ENCODE measurements around the gene HOXA10.
A peak's percentile ranks its signal among the peaks of the same experiment; 100 is the strongest.

Gene HOXA10

DNA sequence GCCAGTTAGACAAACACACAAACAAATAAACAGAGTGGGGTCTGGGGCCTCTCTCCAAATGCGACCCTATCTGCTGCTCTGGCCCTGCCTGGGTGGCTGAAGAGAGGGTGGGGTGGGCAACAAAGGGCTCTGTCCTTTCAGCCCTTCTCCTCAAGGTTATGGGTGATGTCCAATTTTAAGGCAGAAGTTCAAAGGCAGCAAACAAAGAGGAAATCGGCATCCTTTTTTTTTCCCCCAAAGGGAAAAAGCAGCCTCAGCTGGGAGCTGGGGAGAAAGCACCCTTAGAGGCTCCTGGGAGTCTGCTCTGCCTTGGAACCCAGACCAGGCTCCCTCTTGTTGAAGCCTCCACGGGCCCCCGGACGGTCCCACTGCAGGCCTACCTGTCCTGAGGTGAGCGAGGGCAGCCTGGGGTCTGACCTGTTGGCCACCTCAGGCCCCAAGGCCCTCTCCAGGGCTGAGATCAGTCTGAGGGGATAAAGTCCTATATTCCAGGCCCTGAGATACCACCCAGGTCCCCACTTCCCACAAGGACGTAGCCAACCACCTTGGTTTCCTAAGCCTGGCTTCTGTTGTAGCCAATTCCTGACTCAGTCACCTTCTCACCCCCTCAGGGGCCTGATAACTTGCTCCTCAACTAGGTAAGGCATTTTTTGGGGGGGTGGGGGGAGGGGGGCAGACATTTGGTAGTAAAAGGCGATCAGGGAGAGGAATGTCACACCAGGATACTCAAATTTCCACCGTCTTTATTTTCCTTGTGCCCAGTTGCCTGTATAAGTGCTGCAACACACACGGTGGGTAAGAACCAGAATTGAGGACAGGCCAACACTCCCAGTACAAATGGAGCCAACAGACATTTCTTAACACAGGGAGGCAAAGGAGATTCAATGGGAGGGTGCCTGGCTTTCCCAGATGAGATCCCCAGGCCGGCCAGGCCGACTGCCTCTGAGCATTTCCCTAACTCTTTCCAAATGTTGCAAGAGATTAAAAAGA lies 6.6 kb upstream of the HOXA10 start:
- Mint-ChIP-seq H3K27me3 (peaks cover 36% of the 10 kb centered on the region), H3K9me3 (ENCODE audit: low read depth) (no peaks in the 10 kb centered on the region), H3K27ac (no peak overlapping the region), H3K4me3 (peak overlapping the region; percentile 11), H3K4me1 (ENCODE audit: low read depth) (peaks cover 22% of the 10 kb centered on the region), H3K36me3 (no peaks in the 10 kb centered on the region)

DNA sequence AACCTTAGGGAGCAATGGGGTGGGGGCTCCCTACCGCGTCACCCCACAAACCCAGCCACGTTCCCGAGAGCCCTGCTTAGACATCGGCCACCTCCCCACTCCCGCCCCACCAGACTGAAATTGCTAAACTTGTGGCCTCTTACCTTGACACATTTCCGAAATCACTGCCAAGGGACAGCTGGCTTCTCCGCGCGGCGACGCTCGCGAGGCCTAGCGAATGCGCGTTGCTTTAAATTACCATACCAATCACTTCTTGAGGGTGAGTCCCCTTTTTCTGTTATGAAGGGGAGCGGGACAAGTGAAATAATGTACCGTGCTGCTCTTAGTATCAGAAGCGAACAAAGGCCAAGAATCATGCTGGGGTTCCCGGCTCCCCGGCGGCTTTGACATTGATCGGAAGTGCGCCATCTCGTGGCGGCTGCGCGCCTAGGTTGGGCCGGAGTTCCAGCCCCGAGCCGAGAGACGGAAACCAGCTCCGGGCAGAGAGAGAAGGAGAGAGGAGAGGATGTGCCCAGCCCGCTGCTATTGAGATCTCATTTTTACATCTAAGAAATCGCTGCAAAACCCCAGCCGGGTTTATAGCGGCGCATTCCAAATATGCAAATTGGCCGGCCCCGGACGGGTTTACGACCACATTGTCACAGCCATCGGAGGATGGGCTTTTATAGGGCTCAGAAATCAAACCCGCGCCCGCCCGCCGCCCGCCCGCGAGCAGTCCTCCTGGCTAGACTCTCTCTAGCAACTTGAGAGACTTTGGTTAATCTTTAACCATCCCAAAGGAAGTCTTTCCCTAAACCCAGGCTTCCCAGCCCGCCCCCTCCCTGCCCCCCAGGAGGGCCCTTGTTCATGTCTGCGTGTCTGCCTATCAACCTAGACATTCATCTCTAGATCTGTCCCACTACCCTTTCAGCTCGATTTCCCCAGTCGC lies 5.6 kb upstream of the HOXA10 start:
- Mint-ChIP-seq H3K27me3 (peaks cover 33% of the 10 kb centered on the region), H3K27ac (no peak overlapping the region), H3K9me3 (ENCODE audit: low read depth) (no peaks in the 10 kb centered on the region), H3K36me3 (no peaks in the 10 kb centered on the region), H3K4me3 (peak overlapping the region; percentile 53), H3K4me1 (ENCODE audit: low read depth) (peaks cover 12% of the 10 kb centered on the region)

DNA sequence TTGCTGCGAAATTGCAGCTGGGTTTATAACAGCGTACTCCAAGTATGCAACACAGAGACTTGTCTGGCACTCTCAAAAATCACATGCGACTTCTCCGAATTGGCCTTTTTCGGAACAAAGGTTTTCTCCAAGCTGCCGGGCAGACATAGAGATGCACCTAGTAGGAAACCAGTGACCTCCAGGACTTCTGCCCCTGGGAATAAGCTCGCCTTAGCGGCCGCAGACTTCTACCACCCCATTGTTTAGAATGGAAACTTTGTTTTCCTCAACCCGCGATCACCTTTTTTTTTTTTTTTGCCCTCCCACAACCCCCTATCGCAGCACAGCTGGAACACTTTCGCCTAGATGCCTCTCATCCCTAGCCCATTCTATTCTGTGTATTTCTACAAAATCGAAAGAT lies 4.9 kb upstream of the HOXA10 start:
- Mint-ChIP-seq H3K9me3 (ENCODE audit: low read depth) (no peaks in the 10 kb centered on the region), H3K4me3 (no peak overlapping the region), H3K27me3 (peaks cover 31% of the 10 kb centered on the region)

DNA sequence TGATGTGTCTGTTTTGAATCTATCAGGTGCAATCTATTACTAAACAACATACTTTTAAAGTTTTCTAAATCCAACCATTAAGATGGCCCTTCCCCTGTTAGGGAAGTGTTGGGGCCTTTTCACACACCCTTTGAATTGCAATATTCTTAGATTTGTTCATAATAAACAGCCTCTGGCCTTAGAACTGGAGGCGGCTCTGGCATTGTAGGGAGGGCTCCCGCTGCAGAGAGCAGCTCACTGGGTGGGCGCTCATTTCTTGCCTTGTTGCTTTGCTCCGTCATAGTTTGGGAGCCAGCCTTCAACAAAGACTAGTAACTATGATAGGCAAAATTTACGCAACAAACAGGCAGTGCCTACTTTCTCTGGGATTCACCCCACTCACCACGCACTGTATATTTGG lies 4.2 kb upstream of the HOXA10 start:
- H3K36me3 Mint-ChIP-seq, result no peaks in the 10 kb centered on the region
- no peak overlapping the region for H3K4me3 Mint-ChIP-seq
- peaks cover 31% of the 10 kb centered on the region for H3K27me3 Mint-ChIP-seq
- no peak overlapping the region for H3K27ac Mint-ChIP-seq
- peaks cover 4% of the 10 kb centered on the region for H3K4me1 Mint-ChIP-seq (ENCODE audit: low read depth)
- H3K9me3 Mint-ChIP-seq (ENCODE audit: low read depth), result no peaks in the 10 kb centered on the region

More for the DNA sequence above, 4.9 kb upstream of the HOXA10 start:
- Mint-ChIP-seq H3K4me1 (ENCODE audit: low read depth) (peaks cover 8% of the 10 kb centered on the region), H3K36me3 (no peaks in the 10 kb centered on the region), H3K27ac (no peak overlapping the region)

DNA sequence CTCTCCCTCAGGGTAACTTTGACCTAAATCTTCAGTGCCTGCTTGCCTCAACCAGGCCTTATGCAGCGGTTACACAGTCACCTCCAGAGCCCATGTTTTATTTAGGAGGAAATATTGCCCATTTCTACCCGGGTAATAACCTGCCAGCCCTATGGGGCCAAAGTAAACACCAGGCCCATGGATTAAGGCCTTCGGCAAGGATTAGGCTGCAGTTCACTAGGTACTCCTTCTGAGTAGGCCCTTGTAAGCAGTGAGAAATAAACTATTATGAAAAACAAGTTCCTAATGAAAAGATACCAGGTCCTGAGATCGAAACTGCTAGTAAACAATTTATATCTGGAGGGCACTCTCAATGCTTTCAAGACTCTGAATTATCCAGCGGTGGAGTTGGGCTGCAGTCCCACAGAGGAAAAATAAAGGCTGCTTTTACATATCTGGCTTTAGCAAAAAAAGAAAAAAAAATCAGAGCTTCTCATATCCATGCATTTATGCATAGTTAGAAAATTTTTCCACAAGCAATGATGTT lies 3.7 kb upstream of the HOXA10 start:
- Mint-ChIP-seq H3K27ac (no peak overlapping the region), H3K4me3 (no peak overlapping the region), H3K9me3 (ENCODE audit: low read depth) (no peaks in the 10 kb centered on the region), H3K27me3 (peaks cover 31% of the 10 kb centered on the region), H3K4me1 (ENCODE audit: low read depth) (peaks cover 4% of the 10 kb centered on the region), H3K36me3 (no peaks in the 10 kb centered on the region)

DNA sequence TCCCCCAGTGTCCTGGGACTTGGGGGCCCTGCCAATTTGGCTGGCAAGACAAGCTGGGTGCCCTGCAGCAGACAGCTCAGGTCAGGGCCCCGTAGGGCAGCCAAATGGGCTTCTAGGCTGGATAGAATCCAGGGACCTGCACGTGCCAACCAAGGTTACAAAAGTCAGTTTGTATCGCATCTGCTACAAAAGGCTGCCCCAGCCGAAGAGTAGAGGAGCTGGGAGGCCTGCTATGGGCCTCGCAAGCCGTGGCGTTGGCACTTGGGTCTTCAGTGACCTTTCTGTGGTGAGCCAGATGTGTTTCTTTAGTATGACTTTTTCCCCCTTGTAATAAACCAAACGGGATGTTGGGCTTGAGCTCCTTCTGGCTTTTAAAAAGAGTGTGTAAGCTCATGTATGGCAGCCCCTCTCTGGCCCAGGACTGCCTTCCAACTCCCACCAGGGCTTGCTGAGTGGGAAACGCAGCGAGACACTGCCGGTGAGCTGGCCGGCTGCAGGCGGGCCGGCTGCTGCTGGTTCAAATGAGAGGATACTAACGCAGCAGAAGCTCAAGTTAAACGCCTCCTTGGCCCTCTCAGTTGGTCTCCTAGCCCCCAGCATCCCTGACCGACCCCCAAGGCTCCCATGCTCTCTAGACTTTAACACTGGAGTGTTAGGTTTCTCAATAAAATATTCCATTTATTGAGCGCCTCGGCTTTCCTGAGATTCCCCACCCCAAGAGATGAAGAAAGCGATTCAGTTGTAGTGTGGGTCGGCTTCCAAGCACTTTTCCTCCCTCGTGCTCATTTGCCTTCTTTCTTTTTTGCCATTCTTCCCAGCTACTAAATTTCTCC lies 3.1 kb upstream of the HOXA10 start:
- Mint-ChIP-seq H3K27ac (no peak overlapping the region), H3K9me3 (ENCODE audit: low read depth) (no peaks in the 10 kb centered on the region), H3K27me3 (peaks cover 31% of the 10 kb centered on the region), H3K36me3 (no peaks in the 10 kb centered on the region), H3K4me1 (ENCODE audit: low read depth) (peaks cover 7% of the 10 kb centered on the region), H3K4me3 (no peak overlapping the region)

DNA sequence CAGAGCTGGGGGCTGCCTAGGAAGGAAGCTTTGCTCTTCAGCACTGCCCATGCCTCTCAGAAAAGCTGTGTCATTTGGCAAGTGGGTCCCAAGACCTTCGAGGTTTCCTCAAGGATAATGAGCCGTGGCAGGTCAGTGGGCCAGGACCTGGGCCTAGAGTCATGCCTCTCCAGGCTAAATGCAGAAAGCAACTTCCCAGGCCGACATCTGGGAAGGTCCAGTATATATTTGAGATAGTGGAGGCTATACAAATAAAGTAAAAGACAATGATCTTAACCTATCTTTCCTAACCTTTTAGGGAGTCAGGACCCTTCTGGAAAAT lies 2.4 kb upstream of the HOXA10 start:
- no peak overlapping the region for H3K4me3 Mint-ChIP-seq
- peaks cover 34% of the 10 kb centered on the region for H3K27me3 Mint-ChIP-seq
- no peak overlapping the region for H3K27ac Mint-ChIP-seq
- H3K9me3 Mint-ChIP-seq (ENCODE audit: low read depth), result no peaks in the 10 kb centered on the region
- H3K4me1 Mint-ChIP-seq (ENCODE audit: low read depth), result peaks cover 14% of the 10 kb centered on the region
- H3K36me3 Mint-ChIP-seq, result no peaks in the 10 kb centered on the region

DNA sequence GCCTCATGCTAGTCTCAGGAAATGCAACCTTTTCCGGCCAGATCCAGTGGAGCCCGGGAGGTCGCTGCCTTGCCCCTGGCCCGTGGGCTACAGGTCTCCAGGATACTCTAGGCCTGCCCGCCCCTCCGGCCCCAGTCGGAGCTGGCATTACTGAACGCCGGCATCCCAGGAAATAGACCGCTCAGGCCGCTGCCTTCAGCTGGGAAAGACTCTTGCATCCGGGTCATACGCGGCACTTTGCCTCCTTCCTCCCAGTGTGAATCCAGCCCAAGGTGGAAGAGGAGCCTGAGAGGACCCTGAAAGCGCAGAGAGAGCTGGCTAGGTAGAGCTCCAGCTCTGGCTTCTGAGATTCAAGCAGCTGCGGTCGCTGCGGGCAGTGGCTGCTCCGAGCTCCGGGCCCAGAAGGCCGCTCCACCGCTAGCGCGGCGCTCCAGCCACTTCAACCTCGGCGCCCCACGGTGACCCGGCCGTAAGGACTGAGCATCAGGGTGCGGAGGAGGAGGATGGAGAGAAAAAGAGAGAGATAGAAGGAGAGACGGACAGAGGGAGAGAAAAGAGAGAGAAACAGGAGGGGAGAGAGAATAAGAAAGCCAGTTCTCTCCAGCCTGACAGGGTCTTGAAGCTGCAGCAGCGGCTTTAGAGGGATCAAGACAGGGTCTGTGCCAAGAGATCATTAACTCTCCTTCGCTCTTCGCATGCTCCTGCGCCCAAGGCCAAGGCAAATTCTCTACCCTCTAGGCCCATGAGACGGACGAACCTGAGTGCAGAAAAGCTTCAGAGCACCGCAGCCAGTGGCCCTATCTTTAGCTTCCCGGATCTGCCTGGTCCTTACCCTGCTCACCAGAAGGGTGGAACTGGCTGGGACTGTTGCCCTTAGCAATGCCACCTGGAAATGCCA lies 1.8 kb upstream of the HOXA10 start:
- H3K27ac Mint-ChIP-seq, result no peak overlapping the region
- H3K27me3 Mint-ChIP-seq, result peaks cover 33% of the 10 kb centered on the region
- H3K9me3 Mint-ChIP-seq (ENCODE audit: low read depth), result no peaks in the 10 kb centered on the region
- H3K4me1 Mint-ChIP-seq (ENCODE audit: low read depth), result peaks cover 17% of the 10 kb centered on the region
- no peaks in the 10 kb centered on the region for H3K36me3 Mint-ChIP-seq
- no peak overlapping the region for H3K4me3 Mint-ChIP-seq

DNA sequence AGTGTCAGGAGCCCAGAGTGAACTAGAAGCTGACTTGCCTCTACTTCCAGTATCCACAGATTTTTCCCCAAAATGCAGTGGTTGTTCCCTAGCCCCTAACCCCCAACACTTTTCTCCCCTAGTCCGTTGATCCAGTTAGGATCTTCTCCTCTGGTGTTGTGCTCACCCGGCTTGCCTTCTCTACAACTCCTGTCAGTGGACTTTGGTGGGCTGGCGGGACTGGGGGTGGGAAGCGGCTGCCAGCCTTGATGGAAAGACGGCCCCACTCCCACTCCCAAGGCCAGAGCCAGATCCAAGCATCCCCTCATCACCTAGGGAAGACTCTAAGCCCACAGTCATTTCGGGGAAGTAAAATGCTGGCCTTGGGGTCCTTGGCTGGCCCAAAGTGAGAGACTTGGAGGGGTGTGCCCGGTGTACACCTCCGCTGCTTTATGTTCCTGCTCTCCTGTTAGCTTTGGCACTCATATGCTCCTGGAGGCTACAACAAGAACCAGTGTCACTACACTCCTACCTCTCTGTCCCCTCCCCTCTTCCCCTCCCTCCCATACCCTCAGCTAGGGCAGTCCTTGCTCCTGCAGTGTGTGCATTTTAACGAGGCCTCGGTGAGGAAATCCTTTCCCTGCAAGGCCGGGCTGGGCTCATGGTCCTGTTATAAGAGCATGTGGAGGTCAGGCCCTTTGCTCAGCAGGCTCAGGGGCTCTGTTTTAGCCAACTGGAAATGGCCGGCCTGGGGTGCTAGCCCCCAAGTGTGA lies 930 bp upstream of the HOXA10 start:
- H3K9me3 Mint-ChIP-seq (ENCODE audit: low read depth), result no peaks in the 10 kb centered on the region
- H3K27ac Mint-ChIP-seq, result no peak overlapping the region
- no peaks in the 10 kb centered on the region for H3K36me3 Mint-ChIP-seq
- H3K4me1 Mint-ChIP-seq (ENCODE audit: low read depth), result peaks cover 22% of the 10 kb centered on the region
- peak overlapping the region; percentile 71 for H3K4me3 Mint-ChIP-seq
- peaks cover 39% of the 10 kb centered on the region for H3K27me3 Mint-ChIP-seq

DNA sequence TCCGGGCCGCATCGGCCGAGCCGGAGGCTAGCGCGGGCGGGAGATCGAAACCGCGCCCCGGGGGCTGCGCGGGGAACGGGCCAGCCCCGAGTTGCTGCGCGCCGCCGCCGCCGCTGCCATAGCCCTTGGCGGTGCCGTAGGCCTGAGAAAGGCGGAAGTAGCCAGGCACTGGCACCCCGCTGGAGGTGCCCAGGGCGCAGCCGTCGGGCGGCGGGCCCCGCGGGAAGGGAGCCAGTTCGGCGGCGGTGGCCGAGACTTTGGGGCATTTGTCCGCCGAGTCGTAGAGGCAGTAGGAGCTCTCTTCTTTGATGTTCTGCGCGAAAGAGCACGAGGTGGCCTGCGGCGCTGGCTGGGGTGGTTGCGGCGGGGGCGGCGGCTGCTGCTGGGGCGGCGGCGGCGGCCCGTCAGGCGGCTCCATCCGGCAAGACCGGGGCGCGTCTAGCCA lies 587 bp downstream of the HOXA10 start:
- peaks cover 32% of the 10 kb centered on the region for H3K27me3 Mint-ChIP-seq
- H3K9me3 Mint-ChIP-seq (ENCODE audit: low read depth), result no peaks in the 10 kb centered on the region
- H3K4me3 Mint-ChIP-seq, result no peak overlapping the region
- H3K36me3 Mint-ChIP-seq, result no peaks in the 10 kb centered on the region
- peaks cover 23% of the 10 kb centered on the region for H3K4me1 Mint-ChIP-seq (ENCODE audit: low read depth)
- no peak overlapping the region for H3K27ac Mint-ChIP-seq

DNA sequence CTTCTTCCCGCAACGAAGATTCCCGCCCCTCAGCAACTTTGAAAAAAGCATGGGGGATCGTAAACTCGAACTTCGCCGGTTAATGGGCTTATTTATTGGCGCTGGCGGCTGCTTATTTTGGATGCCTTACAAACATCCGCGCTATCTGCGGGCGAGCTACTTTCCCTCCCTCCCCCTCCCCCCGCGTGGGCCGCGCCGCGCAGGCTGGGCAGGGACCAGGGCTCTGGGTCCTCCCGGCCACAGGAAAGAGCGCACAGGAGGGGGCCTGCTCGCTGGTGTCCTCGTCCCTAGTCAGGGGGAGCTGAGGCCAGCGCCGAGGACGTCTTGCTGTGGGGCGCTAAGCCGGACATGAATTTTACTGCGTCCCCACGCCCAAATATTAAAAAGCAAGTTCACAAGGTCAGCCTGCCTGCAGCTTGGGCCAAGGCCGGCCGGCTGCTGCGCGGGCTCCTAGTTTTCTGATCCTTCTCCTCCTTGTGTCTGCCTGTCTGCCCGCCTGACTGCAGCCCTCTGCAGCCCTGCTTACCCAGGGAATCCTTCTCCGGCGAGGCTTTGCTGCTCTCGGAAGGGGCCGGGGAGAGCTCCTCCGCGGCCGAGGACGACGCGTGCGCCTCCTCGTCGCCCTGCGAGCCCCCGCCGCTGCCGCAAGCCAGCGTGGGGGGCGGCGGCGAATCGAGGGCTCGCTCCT lies 1.2 kb downstream of the HOXA10 start:
- H3K4me3 Mint-ChIP-seq, result peak overlapping the region; percentile 57
- no peaks in the 10 kb centered on the region for H3K36me3 Mint-ChIP-seq
- no peak overlapping the region for H3K27ac Mint-ChIP-seq
- peaks cover 34% of the 10 kb centered on the region for H3K27me3 Mint-ChIP-seq
- H3K4me1 Mint-ChIP-seq (ENCODE audit: low read depth), result peaks cover 26% of the 10 kb centered on the region
- H3K9me3 Mint-ChIP-seq (ENCODE audit: low read depth), result no peaks in the 10 kb centered on the region

DNA sequence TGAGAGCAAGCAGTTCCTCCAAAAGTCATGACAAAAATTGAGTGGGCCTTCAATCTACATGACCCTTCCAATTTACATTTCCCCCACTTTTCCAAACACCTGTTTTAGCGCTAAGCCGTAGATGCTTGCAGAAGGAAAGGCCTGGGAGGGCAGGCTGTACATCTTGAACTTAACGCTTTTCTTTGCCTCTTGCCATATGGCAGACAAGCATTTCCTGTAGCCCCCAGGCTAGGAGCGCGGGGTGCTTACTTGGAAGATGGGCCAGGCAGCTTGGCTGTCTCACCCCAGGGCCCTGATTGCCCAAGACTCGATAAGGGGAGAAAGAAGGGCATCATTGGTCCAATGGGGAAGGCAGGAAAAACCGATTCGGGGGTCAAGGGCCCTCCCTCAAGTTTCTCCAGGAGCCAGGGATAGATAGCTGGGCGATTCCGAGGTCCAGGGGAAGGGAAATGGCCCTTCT lies 1.8 kb downstream of the HOXA10 start:
- Mint-ChIP-seq H3K27me3 (peaks cover 39% of the 10 kb centered on the region), H3K27ac (peak overlapping the region; percentile 18), H3K9me3 (ENCODE audit: low read depth) (no peaks in the 10 kb centered on the region), H3K4me1 (ENCODE audit: low read depth) (peaks cover 27% of the 10 kb centered on the region), H3K36me3 (no peaks in the 10 kb centered on the region), H3K4me3 (peak overlapping the region; percentile 57)
